SK-N-SH (cell line): ENCODE data around the gene PER1. TPM values are rescaled to one million over a fixed set of nuclear protein-coding genes. Genes with fewer than 3 reads are reported as not detected.

Source experiments
- CTCF ChIP-seq: fragments of 200-600 bp; sonication (generic); IDR thresholded peaks from 2 replicates; pipeline ENCODE4 v1.6.1; 2017; ENCODE audit warnings: antibody characterized with exemption, mild to moderate bottlenecking, moderate library complexity
- ELF1 ChIP-seq: IDR thresholded peaks from 2 replicates; pipeline ENCODE4 v1.4.0; 2012
- EP300 ChIP-seq, 2 experiments: IDR thresholded peaks; 2 replicates each; pipeline versions ENCODE4 v1.4.0 to v1.6.1; 2012; ENCODE audit warnings: borderline replicate concordance in 1 of 2, low read depth in 1 of 2, low read length in 1 of 2
- FOXM1 ChIP-seq: IDR thresholded peaks from 2 replicates; pipeline ENCODE4 v1.4.0; 2012; ENCODE audit warnings: low read depth, mild to moderate bottlenecking
- GABPA ChIP-seq: IDR thresholded peaks from 2 replicates; pipeline ENCODE4 v1.4.0; 2012; ENCODE audit warnings: low read depth, mild to moderate bottlenecking
- MEF2A ChIP-seq: IDR thresholded peaks from 2 replicates; pipeline ENCODE4 v1.4.0; 2012; ENCODE audit warnings: low read depth, borderline replicate concordance
- MXI1 ChIP-seq: IDR thresholded peaks from 2 replicates; pipeline ENCODE4 v1.6.1; 2012; ENCODE audit warnings: mild to moderate bottlenecking, low read depth, low read length, improper control_type of control experiment
- NFIC ChIP-seq: IDR thresholded peaks from 2 replicates; pipeline ENCODE4 v1.4.0; 2012; ENCODE audit warnings: borderline replicate concordance
- NRF1 ChIP-seq: IDR thresholded peaks from 2 replicates; pipeline ENCODE4 v1.6.1; 2012; ENCODE audit warnings: low read depth, mild to moderate bottlenecking, low read length
- POLR2AphosphoS5 ChIP-seq: IDR thresholded peaks from 2 replicates; pipeline ENCODE4 v1.6.1; 2012; ENCODE audit warnings: low read depth, low read length
- RAD21 ChIP-seq: IDR thresholded peaks from 2 replicates; pipeline ENCODE4 v1.6.1; 2012; ENCODE audit warnings: mild to moderate bottlenecking, low read length
- TAF1 ChIP-seq: IDR thresholded peaks from 2 replicates; pipeline ENCODE4 v1.6.1; 2012; ENCODE audit warnings: low read depth, mild to moderate bottlenecking, low read length, moderate library complexity, borderline replicate concordance
- ZBTB33 ChIP-seq: IDR thresholded peaks from 2 replicates; pipeline ENCODE4 v1.4.0; 2012; ENCODE audit warnings: low read depth, borderline replicate concordance
- polyA plus RNA-seq, 3 experiments: library from polyadenylated mRNA; depleted of rRNA; stranded (reverse); fragments of >200 nt; gene quantifications; 2 replicates each; pipeline ENCODE4 v1.2.3, GENCODE V29; 2012
- TF ChIP-seq, protein P1 (sequence below): IDR thresholded peaks from 2 replicates; pipeline ENCODE4 v1.6.1; 2012; ENCODE audit warnings: mild to moderate bottlenecking, low read depth, low read length, moderate library complexity
- TF ChIP-seq, protein P2 (sequence below): IDR thresholded peaks from 2 replicates; pipeline ENCODE4 v1.4.0; 2012; ENCODE audit warnings: low read depth, borderline replicate concordance

Gene PER1
- polyA plus RNA-seq, 1 of the 3 experiments (the other 2 are of a cell fraction): 56.8 TPM

GRCh38 chr17:8125154-8125946 lies 26.9 kb downstream of the PER1 start (continued):
- TF ChIP-seq NRF1 (no peak), CTCF (no peak), ZBTB33 (no peak), EP300 (IDR thresholded peaks at IDR 0.05; ENCODE audit: borderline replicate concordance in 1 of 2, low read depth in 1 of 2, low read length in 1 of 2) (no peak), ELF1 (no peak), NFIC (no peak), MEF2A (no peak), RAD21 (no peak), POLR2AphosphoS5 (peak; percentile 77), FOXM1 (no peak), TAF1 (no peak), MXI1 (0 out of 2 replicates have a peak, but pooled peaks have one; percentile 39), GABPA (no peak)
- TF ChIP-seq, protein P1, sequence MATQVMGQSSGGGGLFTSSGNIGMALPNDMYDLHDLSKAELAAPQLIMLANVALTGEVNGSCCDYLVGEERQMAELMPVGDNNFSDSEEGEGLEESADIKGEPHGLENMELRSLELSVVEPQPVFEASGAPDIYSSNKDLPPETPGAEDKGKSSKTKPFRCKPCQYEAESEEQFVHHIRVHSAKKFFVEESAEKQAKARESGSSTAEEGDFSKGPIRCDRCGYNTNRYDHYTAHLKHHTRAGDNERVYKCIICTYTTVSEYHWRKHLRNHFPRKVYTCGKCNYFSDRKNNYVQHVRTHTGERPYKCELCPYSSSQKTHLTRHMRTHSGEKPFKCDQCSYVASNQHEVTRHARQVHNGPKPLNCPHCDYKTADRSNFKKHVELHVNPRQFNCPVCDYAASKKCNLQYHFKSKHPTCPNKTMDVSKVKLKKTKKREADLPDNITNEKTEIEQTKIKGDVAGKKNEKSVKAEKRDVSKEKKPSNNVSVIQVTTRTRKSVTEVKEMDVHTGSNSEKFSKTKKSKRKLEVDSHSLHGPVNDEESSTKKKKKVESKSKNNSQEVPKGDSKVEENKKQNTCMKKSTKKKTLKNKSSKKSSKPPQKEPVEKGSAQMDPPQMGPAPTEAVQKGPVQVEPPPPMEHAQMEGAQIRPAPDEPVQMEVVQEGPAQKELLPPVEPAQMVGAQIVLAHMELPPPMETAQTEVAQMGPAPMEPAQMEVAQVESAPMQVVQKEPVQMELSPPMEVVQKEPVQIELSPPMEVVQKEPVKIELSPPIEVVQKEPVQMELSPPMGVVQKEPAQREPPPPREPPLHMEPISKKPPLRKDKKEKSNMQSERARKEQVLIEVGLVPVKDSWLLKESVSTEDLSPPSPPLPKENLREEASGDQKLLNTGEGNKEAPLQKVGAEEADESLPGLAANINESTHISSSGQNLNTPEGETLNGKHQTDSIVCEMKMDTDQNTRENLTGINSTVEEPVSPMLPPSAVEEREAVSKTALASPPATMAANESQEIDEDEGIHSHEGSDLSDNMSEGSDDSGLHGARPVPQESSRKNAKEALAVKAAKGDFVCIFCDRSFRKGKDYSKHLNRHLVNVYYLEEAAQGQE: peak; percentile 56; the same call in 1 of the 2 replicates
- TF ChIP-seq, protein P2, sequence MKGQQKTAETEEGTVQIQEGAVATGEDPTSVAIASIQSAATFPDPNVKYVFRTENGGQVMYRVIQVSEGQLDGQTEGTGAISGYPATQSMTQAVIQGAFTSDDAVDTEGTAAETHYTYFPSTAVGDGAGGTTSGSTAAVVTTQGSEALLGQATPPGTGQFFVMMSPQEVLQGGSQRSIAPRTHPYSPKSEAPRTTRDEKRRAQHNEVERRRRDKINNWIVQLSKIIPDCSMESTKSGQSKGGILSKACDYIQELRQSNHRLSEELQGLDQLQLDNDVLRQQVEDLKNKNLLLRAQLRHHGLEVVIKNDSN: no peak
